ENCODE measurements around the gene YBX1. TPM values are rescaled to one million over a fixed set of nuclear protein-coding genes. Genes with fewer than 3 reads are reported as not detected.
"Not testable (repeated sequence)": the region's sequence is repeated elsewhere in the genome, so short reads cannot be mapped to it uniquely, and the experiment has no call there.

Gene YBX1
- total RNA-seq, 2 experiments from 2014 or later, result 1,773 to 1,887 TPM

DNA sequence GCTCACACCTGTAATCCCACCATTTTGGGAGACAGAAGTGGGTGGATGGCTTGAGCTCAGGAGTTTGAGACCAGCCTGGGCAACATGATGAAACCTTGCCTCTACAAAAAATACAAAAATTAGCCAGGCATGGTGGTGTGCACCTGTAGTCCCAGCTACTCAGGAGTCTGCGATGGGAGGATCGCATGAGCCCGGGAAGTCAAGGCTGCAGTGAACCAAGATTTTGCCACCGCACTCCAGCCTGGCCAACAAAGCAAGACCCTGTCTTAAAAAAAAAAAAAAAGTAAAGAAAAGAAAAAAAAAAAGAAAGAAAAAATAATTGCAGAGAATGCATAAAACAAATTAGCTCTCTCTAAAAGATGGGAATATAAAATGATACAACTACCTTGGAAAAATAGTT is 43.6 kb downstream of the YBX1 start:
- H3K9me3 Mint-ChIP-seq; DNase-seq; intact Hi-C loops (cut with micrococcal nuclease); H3K27ac Mint-ChIP-seq; H3K27me3 Mint-ChIP-seq (ENCODE audit: low read depth); H3K4me1 Mint-ChIP-seq (ENCODE audit: low read depth); H3K36me3 Mint-ChIP-seq (ENCODE audit: low read depth); H3K4me3 Mint-ChIP-seq: not testable (repeated sequence)
- CTCF ChIA-PET, result interaction anchor here (0.7 kb wide), 1 partner anchor 292 kb away, joined by 3 read pairs; no protein-coding TSS in a partner anchor

DNA sequence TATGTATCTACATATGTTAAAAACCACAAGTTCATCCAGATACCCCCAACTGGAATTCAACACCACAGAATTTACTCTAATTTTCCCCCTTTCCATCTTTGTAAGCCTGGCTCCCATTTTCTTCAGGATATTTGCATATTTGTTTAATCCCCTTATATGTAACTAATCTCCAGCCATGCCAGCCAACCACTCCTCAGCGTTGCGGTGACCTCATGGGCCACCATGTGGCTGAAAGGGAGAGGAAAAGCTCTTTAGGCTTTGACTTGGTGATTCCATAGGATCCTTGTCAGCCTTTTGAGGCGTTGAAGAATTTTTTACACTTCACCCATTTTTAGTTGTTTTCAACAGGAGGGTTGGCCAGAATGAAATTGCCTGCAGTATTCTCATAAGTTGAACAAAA is 47.8 kb downstream of the YBX1 start:
- no peak overlapping the region for H3K4me3 Mint-ChIP-seq
- peak; percentile 23 for DNase-seq
- H3K27ac Mint-ChIP-seq, result no peak overlapping the region
- intact Hi-C loops (cut with micrococcal nuclease), result loop anchor here (2.0 kb wide), 1 partner anchor 583 kb away; no protein-coding TSS in a partner anchor
- no peaks in the 10 kb centered on the region for H3K9me3 Mint-ChIP-seq
- H3K36me3 Mint-ChIP-seq (ENCODE audit: low read depth), result no peaks in the 10 kb centered on the region
- peaks cover 3% of the 10 kb centered on the region for H3K4me1 Mint-ChIP-seq (ENCODE audit: low read depth)
- CTCF ChIA-PET, result interaction anchor here (0.7 to 1.3 kb wide), 5 partner anchors 152 to 583 kb away, joined by 3 to 5 read pairs (median 3); no protein-coding TSS in a partner anchor
- H3K27me3 Mint-ChIP-seq (ENCODE audit: low read depth), result no peaks in the 10 kb centered on the region

DNA sequence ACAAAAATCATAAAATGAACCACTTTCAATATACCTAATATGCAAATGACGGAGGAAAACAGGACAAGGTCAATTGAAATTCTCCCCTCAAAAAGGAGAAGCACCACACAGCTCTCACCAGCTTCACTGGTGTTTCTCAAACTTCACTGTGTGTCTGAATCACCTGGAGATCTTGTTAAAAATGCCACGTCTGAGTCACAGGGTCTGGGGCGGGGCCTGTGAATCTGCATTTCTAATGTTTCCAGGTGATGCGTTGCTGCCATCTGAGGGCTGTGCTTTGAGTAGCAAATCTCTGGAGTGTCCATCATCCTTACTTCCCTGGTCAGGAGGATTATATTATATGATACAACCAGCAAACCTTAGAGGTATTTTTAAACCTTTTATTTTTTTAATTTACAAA is 48.8 kb downstream of the YBX1 start:
- Mint-ChIP-seq H3K27me3 (ENCODE audit: low read depth) (no peaks in the 10 kb centered on the region), H3K4me1 (ENCODE audit: low read depth) (peaks cover 3% of the 10 kb centered on the region), H3K9me3 (no peaks in the 10 kb centered on the region), H3K27ac (no peak overlapping the region), H3K4me3 (no peak overlapping the region), H3K36me3 (ENCODE audit: low read depth) (no peaks in the 10 kb centered on the region)
- peak; percentile 87 for DNase-seq
- intact Hi-C loops (cut with micrococcal nuclease), result loop anchor here (1.0 to 2.0 kb wide), 4 partner anchors 153 to 584 kb away; no protein-coding TSS in a partner anchor
- CTCF ChIA-PET, result interaction anchor here (0.9 to 1.3 kb wide), 4 partner anchors 165 to 584 kb away, joined by 3 to 5 read pairs (median 3); no protein-coding TSS in a partner anchor

DNA sequence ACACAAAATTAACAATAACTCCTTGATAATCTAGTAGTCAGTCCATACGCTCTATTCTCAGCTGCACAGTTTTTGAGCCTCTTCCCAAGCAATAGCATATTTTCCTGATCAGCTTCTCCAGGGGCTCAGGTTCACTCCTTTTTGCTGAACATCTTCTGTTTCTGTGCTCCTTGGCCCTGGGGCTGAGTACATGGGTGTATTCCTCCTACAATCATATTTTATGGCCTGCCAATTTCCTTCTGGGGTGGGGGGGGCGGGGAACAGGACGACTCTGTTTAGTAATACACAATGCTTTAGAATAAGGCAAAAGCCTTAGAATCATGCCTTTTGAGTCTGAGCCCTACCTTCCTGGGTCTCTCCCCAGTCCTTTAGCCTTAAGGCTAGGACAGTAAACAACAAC is 49.4 kb downstream of the YBX1 start:
- no peak overlapping the region for H3K4me3 Mint-ChIP-seq
- no peaks in the 10 kb centered on the region for H3K36me3 Mint-ChIP-seq (ENCODE audit: low read depth)
- no peaks in the 10 kb centered on the region for H3K27me3 Mint-ChIP-seq (ENCODE audit: low read depth)
- H3K4me1 Mint-ChIP-seq (ENCODE audit: low read depth), result peaks cover 3% of the 10 kb centered on the region
- intact Hi-C loops (cut with micrococcal nuclease), result loop anchor here (1.0 to 2.0 kb wide), 4 partner anchors 153 to 585 kb away; no protein-coding TSS in a partner anchor
- H3K27ac Mint-ChIP-seq, result no peak overlapping the region
- DNase-seq, result no peak
- no peaks in the 10 kb centered on the region for H3K9me3 Mint-ChIP-seq
- CTCF ChIA-PET, result no interaction called here

DNA sequence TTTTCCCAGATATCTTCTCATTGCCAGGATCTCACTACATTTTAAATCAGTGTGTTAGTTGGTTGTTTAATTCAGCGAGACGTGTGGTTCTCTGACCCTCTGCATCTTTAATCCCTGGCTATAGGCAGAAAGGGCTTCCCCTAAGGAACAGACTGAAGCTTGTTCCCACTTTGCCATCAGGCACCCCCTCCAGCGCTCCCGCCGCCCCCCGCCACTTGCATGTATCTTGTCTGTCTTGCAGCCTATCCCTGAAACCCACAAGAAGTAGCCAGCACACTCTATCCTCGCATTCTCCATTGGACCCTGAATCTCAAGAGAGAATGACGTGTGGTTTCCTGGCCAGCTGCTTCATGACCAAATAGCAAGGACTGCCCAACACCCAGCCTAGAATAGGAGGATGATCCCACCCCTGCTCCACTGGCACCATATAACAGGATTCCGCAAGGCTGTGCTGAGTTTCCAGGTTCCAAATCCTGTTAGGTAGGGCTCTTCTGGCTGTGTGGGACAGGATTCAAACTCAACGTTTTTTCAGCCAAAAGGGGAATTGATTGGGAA is 50.0 kb downstream of the YBX1 start:
- H3K27me3 Mint-ChIP-seq (ENCODE audit: low read depth), result no peaks in the 10 kb centered on the region
- DNase-seq, result no peak
- H3K4me1 Mint-ChIP-seq (ENCODE audit: low read depth), result peaks cover 9% of the 10 kb centered on the region
- no peaks in the 10 kb centered on the region for H3K9me3 Mint-ChIP-seq
- no peaks in the 10 kb centered on the region for H3K36me3 Mint-ChIP-seq (ENCODE audit: low read depth)
- no peak overlapping the region for H3K4me3 Mint-ChIP-seq
- intact Hi-C loops (cut with micrococcal nuclease), result no loop called here
- CTCF ChIA-PET, result no interaction called here
- H3K27ac Mint-ChIP-seq, result no peak overlapping the region

DNA sequence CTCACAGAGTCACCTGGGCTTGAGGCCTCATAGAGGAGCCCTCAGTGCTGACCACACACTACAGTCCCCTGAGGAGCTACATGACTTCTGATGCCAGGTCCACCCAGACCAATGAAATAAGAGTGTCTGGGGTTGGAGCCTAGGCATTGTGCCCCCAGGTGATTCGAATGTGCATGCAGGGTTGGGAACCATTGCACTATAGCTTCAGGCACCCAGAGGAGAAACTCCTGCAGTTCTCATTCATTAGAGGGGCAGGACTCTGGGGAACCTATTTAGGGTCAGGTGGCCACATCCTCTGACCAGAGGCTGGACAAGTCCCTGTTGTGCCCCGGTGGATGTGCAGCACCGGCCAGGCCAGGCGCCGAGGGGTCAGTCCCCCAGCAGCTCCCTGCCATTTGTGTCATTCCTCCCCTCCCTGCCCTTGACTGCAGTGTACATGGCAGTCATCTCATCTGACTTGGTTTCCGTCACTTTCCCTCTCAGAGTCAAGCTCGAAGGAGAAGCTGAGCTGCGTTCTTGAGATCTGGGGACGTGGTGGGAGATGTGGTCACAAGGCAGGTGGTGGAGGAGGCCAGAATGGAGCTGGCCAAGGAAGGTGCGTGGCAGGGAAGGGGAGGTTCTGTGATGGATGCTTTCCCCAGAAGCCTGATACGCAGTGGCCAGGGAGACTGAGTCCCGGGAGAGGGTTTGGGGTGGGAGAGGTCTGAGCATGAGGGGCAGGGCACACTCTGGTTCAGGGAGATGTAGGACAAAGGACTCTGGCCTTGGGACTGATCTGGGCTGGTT is 51.4 kb downstream of the YBX1 start:
- Mint-ChIP-seq H3K9me3 (no peaks in the 10 kb centered on the region), H3K27ac (no peak overlapping the region), H3K4me1 (ENCODE audit: low read depth) (peaks cover 11% of the 10 kb centered on the region), H3K4me3 (no peak overlapping the region), H3K27me3 (ENCODE audit: low read depth) (no peaks in the 10 kb centered on the region), H3K36me3 (ENCODE audit: low read depth) (no peaks in the 10 kb centered on the region)
- no peak for DNase-seq
- intact Hi-C loops (cut with micrococcal nuclease), result no loop called here
- CTCF ChIA-PET, result interaction anchor here (0.5 to 0.6 kb wide), 3 partner anchors 12 to 1783 kb away, joined by 3 read pairs; no protein-coding TSS in a partner anchor

DNA sequence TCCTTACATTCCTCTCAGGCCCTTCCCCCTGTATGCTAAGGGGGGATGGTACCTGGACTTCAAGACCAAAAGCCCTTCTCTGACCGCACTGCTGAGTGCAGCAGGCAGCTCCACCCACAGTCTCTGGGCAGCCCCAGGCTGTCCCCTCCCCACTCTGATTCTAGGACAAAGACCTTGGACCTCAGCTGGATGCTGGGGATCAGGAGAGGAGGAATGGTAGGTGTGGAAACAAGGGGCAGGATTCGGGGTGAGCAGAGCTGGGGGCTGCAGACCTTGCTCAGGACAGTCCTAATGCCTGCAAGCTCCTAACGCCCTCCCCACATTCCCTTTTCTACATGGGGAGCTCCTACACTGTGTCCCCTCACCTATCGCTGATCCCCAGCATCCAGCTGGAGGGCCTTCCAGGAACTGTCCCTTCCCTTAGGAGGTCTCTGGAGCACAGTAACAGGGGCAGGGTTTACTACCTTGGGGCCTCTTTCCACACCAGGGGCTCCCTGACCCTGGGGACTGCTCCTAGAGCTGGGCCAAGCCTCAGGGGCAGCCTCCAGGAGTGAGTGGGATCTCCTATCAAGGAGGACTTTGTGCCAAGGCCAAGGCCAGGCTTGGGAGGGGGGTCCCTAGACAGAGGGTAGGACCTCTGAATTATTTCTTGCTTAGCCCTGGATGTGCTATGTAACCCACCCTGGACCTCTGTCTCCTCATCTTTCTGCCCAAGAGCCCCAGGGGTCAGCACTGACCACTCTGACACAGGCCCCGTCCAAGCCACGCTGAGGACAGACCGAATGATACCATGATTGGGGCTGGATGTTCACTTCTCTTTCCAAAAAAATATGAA is 52.2 kb downstream of the YBX1 start:
- H3K36me3 Mint-ChIP-seq (ENCODE audit: low read depth), result no peaks in the 10 kb centered on the region

DNA sequence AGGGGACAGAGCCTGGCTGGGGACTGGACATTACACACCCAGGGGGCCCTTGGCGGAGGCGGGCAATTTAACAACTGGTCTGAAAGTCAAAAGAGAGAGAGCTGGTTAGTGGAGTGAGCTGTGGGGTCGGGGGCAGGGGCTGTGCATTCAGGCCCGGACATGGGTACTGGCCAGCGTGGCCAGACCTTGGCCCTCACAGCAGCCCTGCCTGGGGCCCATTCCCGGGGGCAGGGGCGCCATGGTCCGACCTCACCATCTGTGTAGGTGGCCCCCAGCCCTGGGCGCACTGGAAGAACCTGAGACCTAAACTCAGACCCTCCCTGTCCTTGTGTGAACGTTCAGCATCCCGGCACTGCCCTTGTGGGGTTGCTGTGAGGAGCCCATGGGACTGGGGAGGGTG is 52.8 kb downstream of the YBX1 start:
- DNase-seq, result no peak
- Mint-ChIP-seq H3K4me1 (ENCODE audit: low read depth) (peaks cover 11% of the 10 kb centered on the region), H3K4me3 (no peak overlapping the region)

More for the DNA sequence above, 52.2 kb downstream of the YBX1 start:
- intact Hi-C loops (cut with micrococcal nuclease), result no loop called here
- CTCF ChIA-PET, result interaction anchor here (0.6 kb wide), 1 partner anchor 11 kb away, joined by 3 read pairs; no protein-coding TSS in a partner anchor
- Mint-ChIP-seq H3K4me1 (ENCODE audit: low read depth) (peaks cover 11% of the 10 kb centered on the region), H3K27ac (no peak overlapping the region), H3K9me3 (no peaks in the 10 kb centered on the region), H3K27me3 (ENCODE audit: low read depth) (no peaks in the 10 kb centered on the region), H3K4me3 (no peak overlapping the region)
- no peak for DNase-seq

DNA sequence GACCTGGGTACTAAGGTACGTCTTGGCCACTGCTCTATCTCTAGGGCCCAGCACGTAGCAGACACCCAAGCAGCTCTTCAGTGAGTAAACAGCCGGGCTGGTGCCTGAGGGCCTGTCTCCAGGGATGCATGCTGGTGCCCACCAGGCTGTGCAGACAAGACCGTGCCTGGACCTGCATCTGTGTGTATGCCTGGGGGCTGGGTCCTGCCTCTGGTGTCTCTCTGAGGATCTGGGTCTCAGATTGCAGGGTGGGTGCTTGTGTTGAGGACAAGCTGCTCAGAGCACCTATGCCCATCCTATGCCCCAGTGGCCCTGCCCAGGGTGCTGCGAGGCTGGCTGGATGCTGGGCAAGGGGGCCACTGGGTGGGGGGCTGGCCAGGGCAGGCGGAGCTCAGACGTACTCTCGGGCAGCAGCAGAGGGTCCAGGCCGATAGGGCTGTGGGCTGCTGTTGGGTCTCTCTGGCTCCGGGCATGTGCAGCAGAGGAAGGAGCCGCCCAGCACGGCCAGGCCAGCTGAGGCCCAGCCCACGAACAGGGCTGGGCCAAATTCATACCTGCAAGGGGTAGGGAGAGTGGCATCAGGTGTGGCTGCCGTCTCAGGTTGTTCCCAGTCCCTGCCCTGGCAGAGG is 53.4 kb downstream of the YBX1 start:
- CTCF ChIA-PET, result interaction anchor here (0.5 to 1.7 kb wide), 3 partner anchors 11 to 226 kb away, joined by 3 to 6 read pairs (median 3); no protein-coding TSS in a partner anchor
- H3K27ac Mint-ChIP-seq, result no peak overlapping the region
- intact Hi-C loops (cut with micrococcal nuclease), result no loop called here
- peaks cover 11% of the 10 kb centered on the region for H3K4me1 Mint-ChIP-seq (ENCODE audit: low read depth)
- H3K36me3 Mint-ChIP-seq (ENCODE audit: low read depth), result no peaks in the 10 kb centered on the region
- H3K27me3 Mint-ChIP-seq (ENCODE audit: low read depth), result no peaks in the 10 kb centered on the region
- H3K4me3 Mint-ChIP-seq, result no peak overlapping the region
- H3K9me3 Mint-ChIP-seq, result no peaks in the 10 kb centered on the region
- no peak for DNase-seq

More for the DNA sequence above, 52.8 kb downstream of the YBX1 start:
- Mint-ChIP-seq H3K9me3 (no peaks in the 10 kb centered on the region), H3K36me3 (ENCODE audit: low read depth) (no peaks in the 10 kb centered on the region), H3K27me3 (ENCODE audit: low read depth) (no peaks in the 10 kb centered on the region), H3K27ac (no peak overlapping the region)
- intact Hi-C loops (cut with micrococcal nuclease), result no loop called here
- CTCF ChIA-PET, result interaction anchor here (1.7 kb wide), 1 partner anchor 11 kb away, joined by 6 read pairs; no protein-coding TSS in a partner anchor

DNA sequence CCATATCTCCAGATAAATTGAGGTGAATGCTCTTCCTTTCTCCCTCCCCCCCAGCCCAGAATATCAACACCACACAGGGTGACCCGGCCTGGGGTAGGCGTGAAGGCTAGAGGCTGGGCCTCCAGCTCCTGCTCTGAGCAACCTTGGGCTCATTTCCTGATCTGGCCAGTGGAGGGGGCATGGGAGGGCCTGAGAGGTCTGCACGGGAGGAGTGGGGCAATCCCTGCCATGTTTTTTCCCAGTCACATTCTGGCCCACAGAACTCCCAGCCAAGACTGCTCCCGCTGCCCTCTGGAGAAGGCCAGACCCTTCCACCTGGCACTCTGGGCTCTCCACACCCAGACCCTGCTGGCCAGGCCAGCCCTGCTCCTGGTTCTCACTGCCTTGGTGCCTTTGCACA is 53.9 kb downstream of the YBX1 start:
- Mint-ChIP-seq H3K4me3 (no peak overlapping the region), H3K4me1 (ENCODE audit: low read depth) (peaks cover 8% of the 10 kb centered on the region), H3K9me3 (no peaks in the 10 kb centered on the region), H3K36me3 (ENCODE audit: low read depth) (no peaks in the 10 kb centered on the region), H3K27ac (no peak overlapping the region), H3K27me3 (ENCODE audit: low read depth) (no peaks in the 10 kb centered on the region)
- intact Hi-C loops (cut with micrococcal nuclease), result no loop called here
- CTCF ChIA-PET, result interaction anchor here (0.5 to 1.7 kb wide), 3 partner anchors 10 to 226 kb away, joined by 3 to 6 read pairs (median 3); no protein-coding TSS in a partner anchor
- no peak for DNase-seq

DNA sequence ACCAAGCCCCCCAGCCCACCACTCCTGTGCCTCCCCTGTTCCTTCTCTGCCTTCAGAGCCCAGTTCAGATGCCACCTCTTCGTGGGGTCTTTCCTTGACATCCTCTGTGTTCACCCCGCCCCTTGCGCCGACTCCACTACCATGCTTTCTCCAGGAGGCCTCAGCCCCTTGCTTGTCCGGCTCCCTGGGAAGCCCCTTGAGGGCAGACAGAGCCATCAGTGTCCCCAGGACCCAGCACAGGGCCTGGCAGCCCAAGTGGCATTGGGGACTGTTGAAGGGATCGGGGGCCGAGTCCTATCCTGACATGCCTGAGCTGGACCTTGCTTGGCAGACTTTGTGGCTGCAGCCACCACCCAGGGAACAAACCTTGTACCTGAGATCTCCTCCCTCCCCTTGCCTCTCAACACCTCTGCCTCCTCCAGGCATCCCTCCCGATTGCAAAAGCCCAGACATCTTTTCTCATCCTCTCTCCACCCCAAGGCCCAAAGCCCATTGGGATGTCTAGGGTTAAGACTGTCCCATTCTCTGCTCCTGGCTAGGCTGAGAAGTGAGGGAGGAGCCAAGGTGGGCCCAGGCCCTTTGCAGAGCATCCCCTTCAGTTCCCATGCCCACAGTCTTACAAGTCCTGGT is 54.5 kb downstream of the YBX1 start:
- Mint-ChIP-seq H3K27me3 (ENCODE audit: low read depth) (no peaks in the 10 kb centered on the region), H3K27ac (no peak overlapping the region), H3K4me1 (ENCODE audit: low read depth) (peaks cover 8% of the 10 kb centered on the region), H3K4me3 (no peak overlapping the region), H3K9me3 (no peaks in the 10 kb centered on the region), H3K36me3 (ENCODE audit: low read depth) (no peaks in the 10 kb centered on the region)
- DNase-seq, result no peak
- CTCF ChIA-PET, result interaction anchor here (0.8 to 1.7 kb wide), 3 partner anchors 10 to 30 kb away, joined by 3 to 6 read pairs (median 4); partner anchors contain the start of gene P3H1
- intact Hi-C loops (cut with micrococcal nuclease), result no loop called here
